Activated CD4-positive, alpha-beta memory T cell treated with anti-CD3 and anti-CD28 coated beads for 36 hours (primary cell): ENCODE measurements around the gene ZNF407. TPM values are rescaled to one million over a fixed set of nuclear protein-coding genes. Genes with fewer than 3 reads are reported as not detected.

Experiments
- CTCF ChIA-PET: fragments of 350-600 bp; sonication (Branson Sonifier 250); formaldehyde crosslinking; loops from one replicate; lab custom pipeline; 2021; ENCODE audit warnings: antibody characterized with exemption, inconsistent platforms; lab: Charles Lee
- POLR2A ChIA-PET: fragments of 350-600 bp; sonication (Branson Sonifier 250); formaldehyde crosslinking; loops from one replicate; lab custom pipeline; 2021; ENCODE audit warnings: antibody characterized with exemption; lab: Charles Lee
- DNase-seq: peaks from one replicate; pipeline ENCODE4 v3.0.0-alpha.2; 2020
- H3K27ac Mint-ChIP-seq: one replicate; pipeline ENCODE4 v1.8.0; 2021; ENCODE audit warnings: mixed read lengths
- H3K27me3 Mint-ChIP-seq: one replicate; pipeline ENCODE4 v1.8.0; 2021; ENCODE audit warnings: mixed read lengths
- H3K36me3 Mint-ChIP-seq: one replicate; pipeline ENCODE4 v1.8.0; 2021; ENCODE audit warnings: mixed read lengths
- H3K4me1 Mint-ChIP-seq: one replicate; pipeline ENCODE4 v1.8.0; 2021; ENCODE audit warnings: low read depth, mixed read lengths
- H3K4me3 Mint-ChIP-seq: one replicate; pipeline ENCODE4 v1.8.0; 2021; ENCODE audit warnings: mild to moderate bottlenecking, mixed read lengths
- H3K9me3 Mint-ChIP-seq: one replicate; pipeline ENCODE4 v1.8.0; 2021; ENCODE audit warnings: mixed read lengths
- intact Hi-C: fragments of 100-400 bp; cut with micrococcal nuclease; formaldehyde crosslinking; loops from one replicate; pipeline ENCODE4 v1.15.1; 2023
- total RNA-seq, 2 experiments: library from RNA; stranded (reverse); gene quantifications; one replicate each; pipeline ENCODE4 v1.2.3, GENCODE V29; 2021

ZNF407 gene
- total RNA-seq, 2 experiments from 2014 or later, result 10.0 to 10.5 TPM

GRCh38 chr18:74715865-74716712 lies 118.4 kb downstream of the ZNF407 start:
- Mint-ChIP-seq H3K4me1 (peaks cover 1% of the 10 kb centered on the region), H3K36me3 (peaks cover 6% of the 10 kb centered on the region), H3K27me3 (no peaks in the 10 kb centered on the region), H3K27ac (no peak overlapping the region), H3K9me3 (peaks cover 8% of the 10 kb centered on the region), H3K4me3 (no peak overlapping the region)
- ChIA-PET POLR2A (no interaction called here), CTCF (no interaction called here)
- intact Hi-C loops, result no loop called here
- no peak for DNase-seq

GRCh38 chr18:74718312-74718711 lies 120.6 kb downstream of the ZNF407 start:
- Mint-ChIP-seq H3K27ac (no peak overlapping the region), H3K4me1 (peaks cover 9% of the 10 kb centered on the region), H3K4me3 (no peak overlapping the region), H3K27me3 (no peaks in the 10 kb centered on the region), H3K36me3 (peaks cover 8% of the 10 kb centered on the region), H3K9me3 (peaks cover 8% of the 10 kb centered on the region)
- no peak for DNase-seq
- ChIA-PET CTCF (no interaction called here), POLR2A (no interaction called here)
- intact Hi-C loops, result no loop called here

DNA sequence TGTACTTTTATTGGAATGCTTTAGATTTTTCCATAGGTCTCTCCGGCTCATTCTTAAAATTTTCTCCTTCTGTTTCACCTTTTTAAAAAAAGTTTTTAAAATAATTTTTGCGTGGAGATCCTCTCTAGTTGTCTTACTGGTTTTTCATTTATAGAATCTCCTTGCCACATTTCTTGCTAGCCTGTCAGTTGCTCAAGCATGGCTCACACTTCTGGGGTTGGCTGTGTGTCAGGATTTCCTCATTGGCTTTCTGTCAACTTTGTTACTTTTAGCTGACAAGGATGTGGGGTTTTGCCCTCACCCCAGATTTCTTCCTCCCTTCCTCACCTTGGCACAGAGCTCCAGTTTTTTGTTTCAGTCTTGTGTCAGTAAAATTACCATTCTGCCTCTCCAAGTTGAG lies 124.6 kb downstream of the ZNF407 start:
- Mint-ChIP-seq H3K4me3 (no peak overlapping the region), H3K9me3 (peaks cover 8% of the 10 kb centered on the region), H3K27me3 (no peaks in the 10 kb centered on the region), H3K36me3 (peaks cover 9% of the 10 kb centered on the region), H3K27ac (no peak overlapping the region), H3K4me1 (peaks cover 12% of the 10 kb centered on the region)
- DNase-seq, result no peak
- intact Hi-C loops, result no loop called here
- ChIA-PET POLR2A (no interaction called here), CTCF (interaction anchor here (0.6 to 1.5 kb wide), 2 partner anchors 27 to 253 kb away, joined by 3 read pairs; no protein-coding TSS in a partner anchor)

DNA sequence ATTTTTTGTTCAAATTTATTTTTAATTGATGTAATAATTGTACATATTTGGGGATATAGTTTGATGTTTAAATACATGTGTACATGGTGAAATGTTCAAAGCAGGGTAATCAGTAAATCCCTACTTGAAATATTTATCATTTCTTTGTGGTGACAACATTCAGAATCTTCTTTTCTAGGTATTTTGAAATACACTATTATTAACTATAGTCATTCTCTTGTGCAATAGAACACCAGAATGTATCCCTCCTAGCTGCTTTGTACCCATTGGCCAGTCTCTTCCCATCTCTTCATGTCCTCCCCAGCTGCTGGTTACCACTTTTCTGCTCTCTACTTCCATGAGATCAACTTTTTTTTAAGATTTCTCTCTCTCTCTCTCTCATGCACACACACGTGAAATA lies 126.5 kb downstream of the ZNF407 start:
- CTCF ChIA-PET, result no interaction called here
- Mint-ChIP-seq H3K27me3 (no peaks in the 10 kb centered on the region), H3K4me3 (no peak overlapping the region), H3K36me3 (peaks cover 14% of the 10 kb centered on the region), H3K4me1 (peaks cover 12% of the 10 kb centered on the region), H3K9me3 (peaks cover 7% of the 10 kb centered on the region), H3K27ac (no peak overlapping the region)
- intact Hi-C loops, result no loop called here
- DNase-seq, result no peak
- POLR2A ChIA-PET, result no interaction called here

GRCh38 chr18:74725690-74726089 lies 128.0 kb downstream of the ZNF407 start:
- DNase-seq, result no peak
- H3K27ac Mint-ChIP-seq, result no peak overlapping the region
- H3K4me1 Mint-ChIP-seq, result peaks cover 12% of the 10 kb centered on the region
- no peaks in the 10 kb centered on the region for H3K27me3 Mint-ChIP-seq
- ChIA-PET CTCF (no interaction called here), POLR2A (no interaction called here)
- intact Hi-C loops, result no loop called here
- H3K9me3 Mint-ChIP-seq, result no peaks in the 10 kb centered on the region
- H3K4me3 Mint-ChIP-seq, result no peak overlapping the region
- H3K36me3 Mint-ChIP-seq, result peaks cover 11% of the 10 kb centered on the region

GRCh38 chr18:74728586-74728985 lies 130.9 kb downstream of the ZNF407 start:
- CTCF ChIA-PET, result no interaction called here
- POLR2A ChIA-PET, result no interaction called here
- peaks cover 10% of the 10 kb centered on the region for H3K36me3 Mint-ChIP-seq

GRCh38 chr18:74731097-74731496 lies 133.4 kb downstream of the ZNF407 start:
- intact Hi-C loops, result no loop called here
- Mint-ChIP-seq H3K4me3 (no peak overlapping the region), H3K27ac (no peak overlapping the region), H3K27me3 (no peaks in the 10 kb centered on the region), H3K36me3 (peaks cover 13% of the 10 kb centered on the region), H3K9me3 (no peaks in the 10 kb centered on the region), H3K4me1 (peaks cover 3% of the 10 kb centered on the region)
- POLR2A ChIA-PET, result no interaction called here
- CTCF ChIA-PET, result no interaction called here
- no peak for DNase-seq

More at GRCh38 chr18:74728586-74728985, 130.9 kb downstream of the ZNF407 start:
- no peak overlapping the region for H3K4me3 Mint-ChIP-seq
- no peaks in the 10 kb centered on the region for H3K9me3 Mint-ChIP-seq
- intact Hi-C loops, result no loop called here
- DNase-seq, result no peak
- H3K27ac Mint-ChIP-seq, result no peak overlapping the region
- H3K4me1 Mint-ChIP-seq, result peaks cover 3% of the 10 kb centered on the region
- H3K27me3 Mint-ChIP-seq, result no peaks in the 10 kb centered on the region

- H3K4me1 Mint-ChIP-seq, result no peaks in the 10 kb centered on the region
- ChIA-PET CTCF (no interaction called here), POLR2A (no interaction called here)
- H3K27ac Mint-ChIP-seq, result no peak overlapping the region
- H3K36me3 Mint-ChIP-seq, result peaks cover 12% of the 10 kb centered on the region
- no peaks in the 10 kb centered on the region for H3K27me3 Mint-ChIP-seq
- intact Hi-C loops, result no loop called here
- no peaks in the 10 kb centered on the region for H3K9me3 Mint-ChIP-seq
- no peak for DNase-seq
- no peak overlapping the region for H3K4me3 Mint-ChIP-seq
Measured at GRCh38 chr18:74732380-74732779, 134.7 kb downstream of the ZNF407 start.

DNA sequence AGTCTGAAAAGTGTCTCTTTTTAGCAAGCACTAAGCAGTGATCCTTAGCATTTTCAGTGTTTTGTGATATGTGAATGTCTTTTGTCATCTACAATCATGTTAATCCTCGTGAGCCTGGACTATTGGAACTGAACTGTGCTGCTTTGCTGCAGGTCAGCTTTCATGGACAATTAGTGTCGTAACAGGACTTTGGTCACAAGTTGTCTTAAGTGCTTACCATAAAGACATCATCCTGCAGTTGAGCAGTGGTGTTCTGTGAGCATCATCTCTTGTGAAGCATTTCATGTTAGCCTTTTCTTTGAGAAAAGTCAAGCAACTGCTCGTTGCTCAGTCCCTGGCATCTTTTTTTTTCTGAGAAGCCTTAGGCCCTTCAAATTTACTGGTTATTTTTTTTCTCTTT lies 135.9 kb downstream of the ZNF407 start:
- H3K27me3 Mint-ChIP-seq, result no peaks in the 10 kb centered on the region
- POLR2A ChIA-PET, result no interaction called here
- no peak for DNase-seq

DNA sequence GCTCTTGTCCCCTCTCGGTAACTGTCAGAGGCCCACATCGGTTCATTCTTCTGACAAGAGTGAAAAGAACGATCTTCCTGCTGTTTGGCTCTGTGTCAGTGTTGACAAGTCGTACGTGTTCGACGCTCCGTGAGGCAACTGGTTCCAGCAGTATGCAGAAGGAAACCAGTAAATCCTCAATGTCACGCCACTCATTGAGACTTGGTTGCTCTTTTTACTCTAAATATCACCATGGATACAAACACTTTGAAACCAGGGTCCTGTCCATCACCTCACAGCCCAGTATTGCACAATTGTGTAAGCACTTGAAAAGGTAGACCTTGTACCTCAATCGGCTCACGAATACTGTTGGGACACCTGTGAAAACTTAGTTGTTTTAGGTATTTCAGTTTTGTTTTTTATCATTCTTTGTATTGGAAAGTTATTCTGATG lies 136.4 kb downstream of the ZNF407 start:
- peaks cover 5% of the 10 kb centered on the region for H3K36me3 Mint-ChIP-seq
- no peaks in the 10 kb centered on the region for H3K9me3 Mint-ChIP-seq
- no peaks in the 10 kb centered on the region for H3K27me3 Mint-ChIP-seq
- ChIA-PET POLR2A (no interaction called here), CTCF (no interaction called here)
- H3K4me1 Mint-ChIP-seq, result no peaks in the 10 kb centered on the region
- no peak overlapping the region for H3K4me3 Mint-ChIP-seq
- no peak overlapping the region for H3K27ac Mint-ChIP-seq
- no peak for DNase-seq
- intact Hi-C loops, result no loop called here

More for the DNA sequence above, 135.9 kb downstream of the ZNF407 start:
- H3K4me1 Mint-ChIP-seq, result no peaks in the 10 kb centered on the region
- no peaks in the 10 kb centered on the region for H3K9me3 Mint-ChIP-seq
- intact Hi-C loops, result no loop called here
- CTCF ChIA-PET, result no interaction called here
- H3K36me3 Mint-ChIP-seq, result peaks cover 5% of the 10 kb centered on the region
- H3K27ac Mint-ChIP-seq, result no peak overlapping the region
- H3K4me3 Mint-ChIP-seq, result no peak overlapping the region

DNA sequence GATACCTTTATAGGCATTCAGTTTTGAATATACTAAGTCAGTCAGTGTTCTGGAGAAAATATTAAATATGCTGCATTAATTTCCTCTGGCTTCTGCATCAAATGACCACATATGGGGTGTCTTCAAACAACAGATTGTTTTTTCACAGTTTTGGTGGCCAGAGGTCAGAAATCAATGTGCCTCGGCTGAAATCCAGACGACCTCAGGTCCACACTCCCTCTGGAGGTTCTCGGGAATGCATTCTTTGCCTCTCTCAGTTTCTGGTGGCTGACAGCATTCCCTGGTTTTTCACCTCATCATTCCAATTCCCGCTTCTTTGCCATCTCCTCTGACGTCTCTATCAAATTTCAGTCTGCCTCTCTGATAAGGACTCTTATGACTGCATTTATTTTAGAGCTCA lies 142.3 kb downstream of the ZNF407 start:
- CTCF ChIA-PET, result no interaction called here
- POLR2A ChIA-PET, result no interaction called here
- no peaks in the 10 kb centered on the region for H3K9me3 Mint-ChIP-seq

DNA sequence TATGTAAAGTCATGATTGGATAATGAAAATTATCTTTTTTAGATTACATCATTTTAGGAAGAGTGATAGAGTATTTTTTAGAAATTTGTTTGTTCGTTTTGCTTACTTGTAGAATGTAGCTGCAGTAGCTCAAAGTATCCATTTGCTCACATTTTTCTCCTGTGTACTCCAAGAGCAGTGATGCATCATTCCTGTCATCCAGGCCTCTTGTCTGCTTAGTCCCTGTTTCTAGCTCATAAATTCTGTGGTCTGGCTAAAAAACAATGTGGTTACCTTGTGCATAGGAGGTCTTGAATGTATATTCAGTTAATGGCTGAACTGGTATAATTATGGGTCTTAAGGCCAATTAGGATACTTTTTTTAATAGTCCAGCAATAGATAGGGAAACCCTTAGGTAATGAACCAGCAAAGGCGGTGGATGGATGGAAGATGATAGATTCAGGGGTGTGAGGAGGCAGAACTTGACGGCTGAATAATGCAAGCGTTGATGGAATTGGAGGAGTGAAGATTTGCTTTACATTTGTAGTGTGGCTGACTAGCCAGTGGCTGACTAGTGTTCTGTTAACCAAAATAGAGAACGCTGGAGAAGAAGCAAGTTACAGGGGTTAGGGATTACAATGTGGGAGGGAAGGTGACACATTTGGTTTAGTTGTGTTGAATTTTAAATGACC lies 145.0 kb downstream of the ZNF407 start:
- no peak for DNase-seq
- ChIA-PET POLR2A (no interaction called here), CTCF (no interaction called here)
- intact Hi-C loops, result no loop called here
- no peaks in the 10 kb centered on the region for H3K27me3 Mint-ChIP-seq
- no peaks in the 10 kb centered on the region for H3K4me1 Mint-ChIP-seq
- no peak overlapping the region for H3K27ac Mint-ChIP-seq
- H3K4me3 Mint-ChIP-seq, result no peak overlapping the region
- no peaks in the 10 kb centered on the region for H3K9me3 Mint-ChIP-seq
- H3K36me3 Mint-ChIP-seq, result no peaks in the 10 kb centered on the region

More for the DNA sequence above, 142.3 kb downstream of the ZNF407 start:
- Mint-ChIP-seq H3K27me3 (no peaks in the 10 kb centered on the region), H3K4me3 (no peak overlapping the region), H3K27ac (no peak overlapping the region), H3K36me3 (no peaks in the 10 kb centered on the region), H3K4me1 (no peaks in the 10 kb centered on the region)
- intact Hi-C loops, result no loop called here
- DNase-seq, result no peak
